Smooth muscle cell of the brain vasculature (primary cell): ENCODE data around the gene CALR3.
"Not testable (repeated sequence)": the region's sequence is repeated elsewhere in the genome, so short reads cannot be mapped to it uniquely, and the experiment has no call there.

Source experiments
- DNase-seq: peaks from one replicate; pipeline ENCODE4 v3.0.0-alpha.2; 2012; ENCODE audit warnings: low read depth, low spot score

The CALR3 gene

DNA sequence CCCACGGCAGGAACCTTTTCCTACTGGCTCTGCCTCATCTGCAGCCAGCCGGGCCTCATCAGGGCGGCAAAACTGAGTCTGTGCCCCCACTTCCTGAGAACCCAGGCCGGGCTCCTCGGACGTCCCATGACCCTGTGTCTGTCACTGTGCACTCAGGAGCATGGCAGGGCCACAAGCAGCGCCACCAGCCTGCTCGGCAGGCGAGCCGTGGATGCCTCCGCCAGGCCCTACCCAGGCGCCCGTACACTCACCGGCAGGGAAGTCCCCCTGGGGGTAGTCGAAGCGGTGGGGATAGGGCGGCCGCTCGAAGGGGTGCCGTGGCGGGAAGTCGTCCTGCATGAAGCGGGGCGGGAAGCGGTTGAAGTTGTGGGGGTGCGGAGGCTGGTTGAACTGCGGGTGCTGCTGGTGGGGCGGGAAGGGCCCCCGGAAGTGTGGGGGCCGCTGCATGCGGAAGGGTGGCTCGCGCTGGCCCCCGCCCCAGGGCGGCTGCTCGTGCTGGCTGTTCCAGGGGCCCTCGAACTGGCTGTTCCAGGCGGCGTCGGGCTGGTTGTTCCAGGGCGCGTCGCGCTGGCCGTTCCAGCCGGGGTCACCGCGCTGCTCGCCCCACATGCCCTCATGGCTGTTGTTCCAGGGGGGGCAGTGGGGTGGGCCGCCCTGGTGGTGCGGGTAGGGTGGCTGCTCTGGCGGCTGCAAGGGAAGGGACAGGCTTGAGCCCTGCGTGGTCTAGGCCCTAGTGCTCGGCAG is 29.2 kb upstream of the CALR3 start:
- no peak for DNase-seq

DNA sequence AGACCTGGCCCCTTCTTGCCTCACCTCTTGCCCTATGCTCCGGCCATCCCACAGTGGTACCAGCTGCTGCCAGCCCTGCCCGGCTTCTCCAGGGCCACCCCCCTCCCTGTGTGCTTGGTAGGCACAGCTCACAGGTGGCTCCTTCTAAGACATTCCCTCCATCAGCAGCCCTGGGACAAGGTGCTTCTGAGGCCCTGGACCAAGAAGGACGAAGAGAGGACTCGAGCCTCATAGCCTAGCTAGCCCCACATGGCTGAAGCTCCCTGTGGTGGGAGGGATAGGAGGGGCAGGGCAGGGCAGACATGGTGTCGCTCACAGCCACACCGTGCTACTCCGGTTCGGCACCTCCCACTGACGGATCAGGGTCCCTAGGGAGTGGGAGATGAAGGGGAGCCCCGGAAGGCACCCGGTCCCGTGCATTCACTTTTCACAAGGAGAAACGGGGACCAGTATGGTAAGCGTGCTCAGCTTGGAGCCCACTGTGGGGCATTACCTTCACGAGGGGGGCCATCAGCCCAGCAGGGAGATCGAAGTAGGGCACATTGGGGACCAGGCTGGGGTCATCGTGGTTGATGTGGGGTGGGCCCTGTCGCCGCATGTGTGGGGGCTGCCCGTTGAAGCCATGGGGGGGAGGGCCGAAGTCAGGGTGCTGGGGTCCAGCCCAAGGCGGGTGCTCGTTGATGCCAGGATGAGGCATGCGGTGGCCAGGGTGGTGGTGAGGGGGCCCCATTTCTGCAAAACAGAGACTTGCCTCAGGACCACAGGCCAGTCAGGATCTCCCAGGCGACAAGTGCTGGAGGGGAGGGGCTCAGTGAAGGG is 26.8 kb upstream of the CALR3 start:
- DNase-seq = no peak

DNA sequence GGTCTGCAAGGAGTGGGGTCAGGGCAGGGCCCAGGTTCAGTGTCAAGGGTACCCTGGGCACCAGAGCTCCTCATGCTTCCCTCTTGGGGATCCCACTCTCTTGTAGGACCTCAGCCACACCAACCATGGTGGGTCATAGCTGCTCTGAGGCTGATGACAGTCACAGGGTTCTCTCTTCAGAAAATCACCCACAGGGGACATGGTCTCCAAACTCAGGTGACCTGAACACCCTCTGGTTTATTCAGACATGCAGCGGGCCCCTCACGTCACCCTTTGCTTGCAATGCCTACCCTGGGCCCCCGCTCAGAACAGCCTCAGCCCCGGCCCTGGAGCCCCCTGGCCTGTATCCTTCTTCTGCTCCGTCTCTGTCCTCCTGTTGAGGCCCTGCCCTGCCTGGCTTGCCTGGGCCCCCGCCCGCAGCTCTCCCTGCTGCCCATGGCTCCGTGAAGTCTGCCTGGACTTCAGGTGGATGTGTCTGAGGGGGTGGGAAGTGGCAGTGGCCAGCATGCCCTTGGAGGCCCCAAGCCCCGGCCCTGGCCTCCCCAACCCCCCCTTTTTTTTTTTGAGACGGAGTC is 25.8 kb upstream of the CALR3 start:
- no peak for DNase-seq

DNA sequence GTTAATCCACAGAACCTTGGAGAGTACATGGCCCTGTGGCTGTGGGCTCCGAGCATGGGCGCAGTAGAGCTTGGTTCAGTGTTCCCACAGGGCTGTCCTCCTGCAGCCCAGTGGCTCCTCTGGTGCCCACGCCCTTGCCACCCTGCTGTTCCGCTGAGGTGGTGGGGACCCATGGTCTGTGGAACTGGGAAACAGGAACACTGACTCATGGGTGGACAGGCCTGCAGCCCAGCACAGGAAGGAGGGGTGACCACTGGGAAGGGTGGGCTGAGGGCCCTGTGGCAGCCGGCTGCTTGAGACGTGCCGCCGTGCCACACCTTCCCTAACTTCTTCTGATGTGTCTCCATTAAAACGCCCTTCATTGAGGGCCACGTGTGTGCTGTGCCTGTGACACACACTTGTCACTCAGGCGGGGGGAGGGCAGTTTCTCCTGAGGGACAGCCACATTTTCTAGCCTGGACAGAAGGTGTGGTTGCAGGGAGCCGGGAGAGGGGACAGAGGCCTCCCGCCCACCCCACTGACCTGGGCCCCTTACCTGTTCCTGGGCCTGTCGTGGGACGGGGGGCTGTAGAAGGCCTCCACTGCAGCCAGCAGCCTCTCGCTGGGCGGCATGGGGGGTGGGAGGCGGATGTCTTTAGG is 25.1 kb upstream of the CALR3 start:
- DNase-seq = no peak

DNA sequence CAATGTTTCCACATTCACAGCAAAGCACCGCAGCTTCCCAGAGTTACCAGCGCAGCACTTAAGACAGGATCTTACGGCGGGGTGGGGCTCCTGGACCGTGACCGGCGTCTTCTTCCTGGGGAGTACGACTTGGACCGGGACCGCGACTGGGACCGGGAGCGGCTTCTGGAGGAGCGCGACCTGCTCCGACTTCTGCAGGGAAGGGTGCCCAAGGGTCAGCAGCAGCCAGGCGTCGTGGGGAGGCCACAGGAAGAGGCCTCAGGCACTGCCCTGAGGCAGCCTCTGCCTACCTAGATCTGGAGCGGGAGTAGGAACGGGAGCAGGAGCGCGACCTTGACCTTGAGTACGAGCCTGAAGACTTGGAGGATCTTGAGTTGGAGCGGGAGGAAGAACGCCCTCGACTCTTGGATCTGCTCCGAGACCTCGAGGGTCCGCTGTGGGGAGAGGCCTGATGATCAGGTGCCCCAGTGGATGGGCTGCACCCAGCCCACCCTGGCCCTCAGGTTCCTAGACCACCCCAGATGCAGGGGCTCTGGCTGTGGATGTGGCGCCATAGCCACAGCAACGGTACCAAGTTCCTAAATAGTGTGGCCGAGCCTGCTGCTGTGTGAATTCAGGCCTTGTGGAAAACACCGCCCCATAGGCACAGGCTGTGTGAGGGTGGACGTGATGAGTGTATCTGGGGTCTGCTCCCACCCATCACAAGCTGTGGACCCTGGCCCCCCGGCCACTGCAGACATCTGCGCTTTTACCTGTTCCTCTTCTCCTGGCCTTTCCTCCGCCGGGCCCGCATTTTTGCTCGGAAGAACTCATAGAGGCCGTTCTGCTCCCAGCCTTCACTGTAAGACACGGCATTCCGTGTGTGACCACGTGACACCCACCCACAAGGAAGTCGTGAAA is 24.4 kb upstream of the CALR3 start:
- no peak for DNase-seq

DNA sequence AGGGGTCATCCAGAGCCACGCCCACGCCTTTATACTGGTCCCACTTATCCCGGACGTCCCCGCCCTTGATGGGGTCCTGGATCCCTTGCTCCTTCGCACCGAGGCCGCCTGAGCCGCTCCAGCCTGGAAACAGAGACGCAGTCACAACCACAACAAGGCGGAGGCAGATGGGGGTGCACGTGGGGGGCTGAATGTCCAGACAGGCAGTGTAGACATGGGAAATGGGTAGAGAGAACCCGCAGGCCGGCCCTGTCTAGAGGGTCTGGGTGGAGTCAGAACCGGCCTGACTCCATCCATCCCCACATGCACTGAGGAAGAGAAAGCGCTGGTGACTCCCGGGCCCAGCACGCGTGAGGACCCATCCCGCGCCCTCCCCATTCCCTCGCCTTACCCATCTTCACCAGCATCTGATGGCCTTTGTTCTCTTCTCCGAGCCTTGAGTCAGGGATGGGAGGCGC is 23.3 kb upstream of the CALR3 start:
- DNase-seq = no peak

DNA sequence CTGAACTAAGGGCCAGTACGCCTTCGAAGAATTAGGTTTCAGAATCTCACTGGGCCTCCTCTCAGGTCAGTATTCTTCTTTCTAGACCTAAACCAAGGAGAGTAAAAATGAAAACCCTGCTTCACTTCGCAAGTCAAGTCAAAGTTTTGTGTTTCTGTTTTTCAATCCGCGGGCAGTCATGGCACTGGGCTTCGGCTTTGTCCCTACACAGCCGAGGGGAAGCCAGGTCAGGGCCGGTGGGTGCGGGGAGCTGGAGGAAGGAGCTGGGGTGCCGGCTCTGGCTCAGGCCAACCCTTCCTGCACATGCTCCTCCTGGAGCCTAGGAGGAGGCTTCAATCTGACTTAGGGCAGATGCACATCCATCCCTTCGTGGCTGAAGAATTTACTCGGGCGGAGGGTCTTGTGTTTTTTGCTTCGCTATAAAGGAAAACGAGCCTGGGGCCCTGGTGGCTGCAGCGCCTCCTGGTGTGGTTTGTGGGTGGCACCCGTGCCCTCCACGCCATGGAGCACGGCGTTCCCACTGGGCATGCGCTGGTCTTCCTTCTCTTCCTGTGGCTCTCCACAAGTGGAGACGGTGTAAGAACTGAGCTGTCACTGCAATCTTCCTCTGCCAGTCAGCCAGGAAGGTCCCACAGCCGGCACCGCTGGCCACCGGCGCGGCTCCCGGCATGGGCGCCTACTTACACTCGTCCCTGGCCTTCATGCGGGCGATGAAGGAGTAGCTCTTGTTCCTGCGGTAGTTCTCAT is 22.7 kb upstream of the CALR3 start:
- DNase-seq = no peak

DNA sequence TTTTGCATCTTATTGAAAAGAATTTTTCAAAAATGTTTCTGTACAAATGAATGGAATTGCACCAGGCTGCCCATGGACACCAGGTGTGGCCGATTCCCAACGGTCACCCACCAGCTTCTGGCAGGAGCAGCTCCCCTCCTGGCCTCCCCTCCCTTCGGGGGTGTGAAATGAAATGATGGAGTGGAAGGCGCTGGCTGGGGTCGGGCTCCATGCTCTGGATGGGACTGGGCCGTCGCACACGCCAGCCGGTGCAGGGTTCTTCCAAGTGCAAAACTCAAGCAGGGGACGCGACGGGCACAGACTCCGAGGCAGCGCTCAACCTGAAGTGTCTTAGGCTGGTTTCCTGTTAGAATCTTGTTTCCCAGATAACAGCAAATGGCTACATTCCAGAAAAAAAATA is 22.1 kb upstream of the CALR3 start:
- DNase-seq = no peak

DNA sequence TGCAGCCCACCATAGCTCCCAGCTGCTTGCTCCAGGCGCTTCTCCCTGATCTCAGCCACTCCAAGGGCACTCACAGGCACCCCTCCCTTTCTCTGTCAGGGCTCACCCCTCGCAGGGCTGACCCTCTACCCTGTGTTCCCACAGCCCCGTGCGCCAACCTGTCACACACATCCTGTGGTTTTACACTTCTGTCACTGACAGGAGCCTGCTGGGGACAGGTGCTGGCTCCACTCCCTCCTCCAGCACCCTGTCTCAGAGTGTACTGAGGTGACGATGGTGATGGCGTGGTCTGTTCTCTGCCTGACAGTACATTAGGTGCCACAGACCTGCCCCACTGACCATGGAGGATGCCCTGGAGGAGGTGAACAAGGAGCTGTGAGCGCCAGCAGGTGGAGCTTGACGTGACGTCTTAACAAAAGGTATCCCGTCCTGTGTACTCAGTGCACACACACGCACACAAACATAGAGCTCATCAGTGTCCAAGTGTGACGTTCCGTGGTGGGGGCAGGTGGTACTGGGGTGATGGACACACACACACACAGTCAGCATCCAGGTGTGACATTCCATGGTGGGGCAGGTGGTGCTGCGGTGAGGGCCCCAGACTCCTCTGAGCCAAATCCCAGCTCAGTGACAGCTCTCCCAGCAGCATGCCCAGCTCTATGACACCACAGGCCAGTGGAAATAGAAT is 21.1 kb upstream of the CALR3 start:
- DNase-seq = no peak

DNA sequence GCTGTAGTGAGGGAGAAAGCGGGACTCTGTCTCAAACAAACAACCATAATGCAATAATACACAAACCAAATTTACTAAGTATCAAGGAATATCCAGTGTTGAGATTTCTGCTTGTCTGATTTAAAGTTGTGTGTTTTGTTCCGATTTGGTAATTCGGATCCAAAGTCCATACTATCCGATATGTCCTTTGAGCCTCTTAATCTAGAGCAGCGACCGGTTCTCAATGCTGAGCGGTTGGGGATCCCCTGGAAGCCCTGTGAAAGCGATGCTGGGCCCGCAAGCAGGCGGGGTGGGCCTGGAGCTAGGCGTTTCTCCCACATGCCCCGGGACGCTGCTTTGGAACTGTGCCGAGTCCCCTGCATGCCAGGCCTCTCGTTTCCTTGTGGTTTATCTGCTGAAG is 20.4 kb upstream of the CALR3 start:
- DNase-seq = no peak

DNA sequence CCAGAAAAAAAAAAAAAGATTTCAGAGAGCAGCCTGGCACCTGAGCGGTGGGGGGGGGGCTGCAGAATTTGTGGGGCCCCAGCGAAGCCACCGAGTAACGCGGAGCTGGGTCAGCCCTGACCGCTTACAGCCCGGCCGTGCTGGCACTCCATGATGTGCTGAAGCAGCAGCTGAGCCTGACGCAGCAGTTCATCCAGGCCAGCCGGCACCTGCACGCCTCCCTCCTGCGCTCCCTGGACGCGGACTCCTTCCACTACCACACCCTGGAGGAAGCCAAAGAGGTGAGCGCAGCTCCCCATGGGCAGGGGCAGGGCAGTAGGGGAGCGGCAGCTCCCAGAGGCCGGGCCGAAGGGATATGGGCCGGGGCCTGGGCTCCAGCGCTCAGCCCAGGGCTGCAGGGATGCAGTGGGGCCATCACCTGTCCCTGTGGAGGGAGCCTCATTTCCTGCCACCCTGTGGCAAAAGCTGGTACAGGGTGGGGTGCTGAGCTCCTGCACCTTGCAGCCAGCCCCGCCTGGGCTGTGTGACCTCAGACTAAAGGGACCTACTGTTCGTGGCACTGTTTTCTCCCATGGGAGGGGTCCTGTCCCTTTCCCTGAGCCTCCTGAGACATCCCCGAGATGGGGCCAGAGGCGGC is 18.5 kb upstream of the CALR3 start:
- DNase-seq = no peak

DNA sequence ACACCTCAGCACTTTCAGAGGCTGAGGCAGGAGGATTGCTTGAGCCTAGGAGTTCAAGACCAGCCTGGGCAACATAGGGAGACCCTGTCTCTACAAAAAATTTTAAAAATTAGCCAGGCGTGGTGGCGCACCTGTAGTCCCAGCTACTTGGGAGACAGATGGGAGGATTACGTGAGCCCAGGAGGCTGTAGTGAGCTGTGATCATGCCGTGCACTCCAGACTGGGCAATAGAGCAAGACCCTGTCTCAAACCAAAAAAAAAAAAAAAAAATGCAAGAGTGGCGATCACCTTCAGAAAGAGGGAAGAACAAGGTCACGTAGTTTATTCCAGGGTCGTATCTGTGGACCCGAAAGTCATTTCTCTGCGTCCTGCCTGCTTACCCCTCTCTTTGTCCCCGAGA is 16.6 kb upstream of the CALR3 start:
- DNase-seq = not testable (repeated sequence)

DNA sequence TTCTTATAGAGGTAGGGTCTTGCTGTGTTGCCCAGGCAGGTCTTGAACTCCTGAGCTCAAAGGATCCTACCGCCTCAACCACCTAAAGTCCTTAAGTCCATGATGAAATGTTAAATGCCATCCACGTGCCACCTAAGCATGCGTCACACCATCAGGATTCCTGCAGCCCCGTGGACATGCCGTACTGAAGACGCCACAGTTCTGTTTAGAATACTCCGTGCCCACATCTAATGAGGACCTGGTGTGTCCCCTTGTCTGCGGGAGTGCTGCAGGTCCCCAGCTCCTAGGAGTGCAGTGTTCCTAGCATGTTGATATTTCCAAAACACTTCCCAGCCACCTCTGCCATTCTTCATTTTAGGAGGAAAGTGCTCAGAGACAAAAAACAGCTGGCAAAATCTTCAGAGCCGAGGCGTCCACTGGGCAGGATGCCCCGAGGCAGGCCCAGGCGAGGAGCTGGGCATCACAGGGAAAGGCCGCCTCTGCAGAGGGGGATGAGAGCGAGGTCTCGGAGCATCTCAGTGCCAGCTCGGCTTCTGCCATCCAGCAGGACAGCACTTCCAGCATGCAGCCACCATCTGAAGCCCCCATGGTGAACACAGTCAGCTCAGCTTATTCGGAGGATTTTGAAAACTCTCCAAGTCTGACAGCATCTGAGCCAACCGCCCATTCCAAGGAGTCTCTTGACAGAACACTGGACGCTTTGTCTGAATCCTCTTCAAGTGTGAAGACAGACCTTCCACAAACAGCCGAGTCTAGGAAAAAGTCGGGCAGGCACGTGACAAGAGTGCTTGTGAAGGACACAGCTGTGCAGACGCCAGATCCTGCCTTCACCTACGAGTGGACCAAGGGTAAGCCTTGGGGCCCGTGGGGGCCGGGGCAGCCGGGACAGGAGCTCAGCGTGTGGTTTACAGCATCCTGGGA is 13.4 kb upstream of the CALR3 start:
- no peak for DNase-seq

DNA sequence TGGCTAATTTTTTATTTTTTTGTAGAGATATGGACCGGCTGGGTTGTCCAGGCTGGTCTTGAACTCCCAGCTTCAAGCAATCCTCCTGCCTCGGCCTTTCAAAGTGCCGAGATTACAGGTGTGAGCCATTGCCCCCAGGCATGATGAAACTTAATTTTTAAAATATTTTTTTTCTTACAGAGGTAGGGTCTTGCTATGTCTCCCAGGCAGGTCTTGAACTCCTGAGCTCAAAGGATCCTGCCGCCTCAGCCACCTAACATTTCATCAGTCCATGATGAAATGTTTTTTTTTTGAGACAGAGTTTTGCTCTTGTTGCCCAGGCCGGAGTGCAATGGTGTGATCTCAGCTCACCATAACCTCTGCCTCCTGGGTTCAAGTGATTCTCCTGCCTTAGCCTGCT is 12.6 kb upstream of the CALR3 start:
- no peak for DNase-seq

DNA sequence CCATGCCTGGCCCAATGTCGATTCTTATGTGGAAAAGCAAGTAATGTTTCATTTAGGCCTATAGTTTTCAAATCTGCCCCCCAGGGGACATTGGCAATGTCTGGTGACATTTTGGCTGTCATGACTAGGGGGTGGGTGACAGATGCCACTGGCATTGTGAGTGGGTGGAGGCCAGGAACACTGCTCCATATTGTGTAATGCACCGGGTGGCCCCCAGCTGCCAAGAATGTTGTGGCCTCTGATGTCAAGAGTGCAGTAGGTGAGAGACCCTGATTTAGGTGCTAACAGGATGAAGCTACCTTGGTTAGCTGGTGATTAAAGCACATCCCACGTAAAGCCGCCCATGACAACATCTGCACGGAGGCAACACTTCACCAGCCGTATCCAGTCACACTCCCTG is 11.0 kb upstream of the CALR3 start:
- DNase-seq = no peak

DNA sequence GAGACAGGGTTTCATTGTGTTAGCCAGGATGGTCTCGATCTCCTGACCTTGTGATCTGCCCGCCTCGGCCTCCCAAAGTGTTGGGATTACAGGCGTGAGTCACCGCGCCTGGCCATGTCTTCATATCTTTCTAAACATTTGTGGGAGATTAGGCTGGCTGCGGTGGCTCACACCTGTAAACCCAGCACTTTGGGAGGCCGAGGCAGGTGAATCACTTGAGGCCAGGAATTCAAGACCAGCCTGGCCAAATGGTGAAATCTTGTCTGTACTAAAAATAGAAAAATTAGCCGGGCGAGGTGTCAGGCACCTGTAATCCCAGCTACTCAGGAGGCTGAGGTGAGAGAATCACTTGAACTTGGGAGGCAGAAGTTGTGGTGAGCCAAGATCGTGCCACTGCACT is 10.2 kb upstream of the CALR3 start:
- not testable (repeated sequence) for DNase-seq

DNA sequence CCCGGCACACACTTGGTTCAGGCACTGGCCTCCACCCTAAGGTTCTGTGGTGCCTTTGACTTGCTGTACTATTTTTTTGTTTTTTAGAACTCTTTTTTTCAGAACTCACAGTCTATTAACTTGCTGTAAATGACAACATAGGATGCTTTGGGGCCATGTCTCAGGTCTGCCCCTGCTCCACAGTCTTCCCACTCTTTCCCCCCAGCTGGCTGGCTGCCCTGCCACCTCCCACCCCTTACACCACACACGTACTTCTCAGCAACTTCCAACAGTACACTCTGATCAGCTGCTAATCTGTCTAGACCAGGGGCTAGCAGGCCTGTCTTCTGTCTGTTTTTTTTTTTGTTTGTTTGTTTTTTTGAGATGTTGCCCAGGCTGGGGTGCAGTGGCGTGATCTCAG is 8.3 kb upstream of the CALR3 start:
- no peak for DNase-seq

DNA sequence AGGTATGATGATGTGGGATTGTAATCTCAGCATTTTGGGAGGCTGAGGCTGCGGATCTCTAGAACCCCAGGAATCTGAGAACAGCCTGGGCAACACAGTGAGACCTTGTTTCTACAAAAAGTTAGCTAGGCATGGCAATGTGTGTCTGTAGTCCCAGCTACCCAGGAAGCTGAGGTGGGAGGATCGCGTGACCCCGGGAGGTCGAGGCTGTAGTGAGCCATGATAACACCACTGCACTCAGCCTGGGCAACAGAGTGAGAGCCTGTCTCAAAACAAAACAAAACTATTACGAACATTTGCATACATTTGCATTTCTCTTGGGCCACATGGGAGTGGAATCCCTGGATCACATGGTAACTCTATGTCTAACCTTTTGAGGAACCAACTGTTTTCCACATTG is 1.9 kb upstream of the CALR3 start:
- no peak for DNase-seq
